HUDEP-2 (cell line): Measurements from ENCODE around the gene GART.

Experiments used
- DNase-seq, 76 experiments: peaks; one replicate each; lab custom pipeline; 2025; ENCODE audit not compliant: unreplicated experiment in 76 of 76; lab: John Stamatoyannopoulos, UW

GART gene

DNA sequence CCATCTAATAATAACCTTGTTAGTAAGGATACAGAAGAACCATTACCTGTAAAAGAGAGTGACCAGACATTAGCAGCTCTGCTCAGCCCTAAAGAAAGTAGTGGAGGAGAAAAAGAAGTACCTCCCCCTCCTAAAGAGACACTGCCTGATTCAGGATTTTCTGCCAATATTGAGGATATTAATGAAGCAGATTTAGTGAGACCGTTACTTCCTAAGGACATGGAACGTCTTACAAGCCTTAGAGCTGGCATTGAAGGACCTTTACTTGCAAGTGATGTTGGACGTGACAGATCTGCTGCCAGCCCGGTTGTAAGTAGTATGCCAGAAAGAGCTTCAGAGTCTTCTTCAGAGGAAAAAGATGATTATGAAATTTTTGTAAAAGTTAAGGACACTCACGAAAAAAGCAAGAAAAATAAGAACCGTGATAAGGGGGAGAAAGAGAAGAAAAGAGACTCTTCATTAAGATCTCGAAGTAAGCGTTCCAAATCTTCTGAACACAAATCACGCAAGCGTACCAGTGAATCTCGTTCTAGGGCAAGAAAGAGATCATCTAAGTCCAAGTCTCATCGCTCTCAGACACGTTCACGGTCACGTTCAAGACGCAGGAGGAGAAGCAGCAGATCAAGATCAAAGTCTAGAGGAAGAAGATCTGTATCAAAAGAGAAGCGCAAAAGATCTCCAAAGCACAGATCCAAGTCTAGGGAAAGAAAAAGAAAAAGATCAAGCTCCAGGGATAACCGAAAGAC, 12.5 kb upstream of the GART start:
- DNase-seq: no peak

DNA sequence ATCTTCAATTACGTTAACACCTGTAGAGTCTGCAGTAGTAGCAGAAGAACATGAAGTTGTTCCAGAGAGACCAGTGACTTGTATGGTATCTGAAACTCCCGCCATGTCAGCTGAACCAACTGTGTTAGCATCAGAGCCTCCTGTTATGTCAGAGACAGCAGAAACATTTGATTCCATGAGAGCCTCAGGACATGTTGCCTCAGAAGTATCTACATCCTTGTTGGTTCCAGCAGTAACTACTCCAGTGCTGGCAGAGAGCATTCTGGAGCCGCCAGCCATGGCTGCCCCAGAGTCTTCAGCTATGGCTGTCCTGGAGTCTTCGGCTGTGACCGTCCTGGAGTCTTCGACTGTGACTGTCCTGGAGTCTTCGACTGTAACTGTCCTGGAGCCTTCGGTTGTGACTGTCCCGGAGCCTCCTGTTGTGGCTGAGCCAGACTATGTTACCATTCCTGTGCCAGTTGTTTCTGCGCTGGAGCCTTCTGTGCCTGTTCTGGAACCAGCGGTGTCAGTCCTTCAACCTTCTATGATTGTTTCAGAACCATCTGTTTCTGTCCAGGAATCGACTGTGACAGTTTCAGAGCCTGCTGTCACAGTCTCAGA, 11.2 kb upstream of the GART start:
- DNase-seq: no peak

DNA sequence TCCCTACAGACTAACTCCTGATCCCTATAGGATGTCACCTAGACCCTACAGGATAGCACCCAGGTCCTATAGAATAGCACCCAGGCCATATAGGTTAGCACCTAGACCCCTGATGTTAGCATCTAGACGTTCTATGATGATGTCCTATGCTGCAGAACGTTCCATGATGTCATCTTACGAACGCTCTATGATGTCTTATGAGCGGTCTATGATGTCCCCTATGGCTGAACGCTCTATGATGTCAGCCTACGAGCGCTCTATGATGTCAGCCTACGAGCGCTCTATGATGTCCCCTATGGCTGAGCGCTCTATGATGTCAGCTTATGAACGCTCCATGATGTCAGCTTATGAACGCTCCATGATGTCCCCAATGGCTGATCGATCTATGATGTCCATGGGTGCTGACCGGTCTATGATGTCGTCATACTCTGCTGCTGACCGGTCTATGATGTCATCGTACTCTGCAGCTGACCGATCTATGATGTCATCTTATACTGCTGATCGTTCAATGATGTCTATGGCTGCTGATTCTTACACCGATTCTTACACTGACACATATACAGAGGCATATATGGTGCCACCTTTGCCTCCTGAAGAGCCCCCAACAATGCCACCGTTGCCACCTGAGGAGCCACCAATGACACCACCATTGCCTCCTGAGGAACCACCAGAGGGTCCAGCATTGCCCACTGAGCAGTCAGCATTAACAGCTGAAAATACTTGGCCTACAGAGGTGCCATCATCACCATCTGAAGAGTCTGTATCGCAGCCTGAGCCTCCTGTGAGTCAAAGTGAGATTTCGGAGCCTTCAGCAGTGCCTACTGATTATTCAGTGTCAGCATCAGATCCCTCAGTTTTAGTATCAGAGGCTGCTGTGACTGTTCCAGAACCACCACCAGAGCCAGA, 10.4 kb upstream of the GART start:
- no peak for DNase-seq

DNA sequence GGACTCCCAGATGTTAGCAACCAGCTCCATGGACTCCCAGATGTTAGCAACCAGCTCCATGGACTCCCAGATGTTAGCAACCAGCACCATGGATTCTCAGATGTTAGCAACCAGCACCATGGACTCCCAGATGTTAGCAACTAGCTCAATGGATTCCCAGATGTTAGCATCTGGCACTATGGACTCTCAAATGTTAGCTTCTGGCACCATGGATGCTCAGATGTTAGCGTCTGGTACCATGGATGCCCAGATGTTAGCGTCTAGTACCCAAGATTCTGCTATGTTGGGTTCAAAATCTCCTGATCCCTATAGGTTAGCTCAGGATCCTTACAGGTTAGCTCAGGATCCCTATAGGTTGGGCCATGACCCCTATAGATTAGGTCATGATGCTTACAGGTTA, 9.7 kb upstream of the GART start:
- DNase-seq: no peak

DNA sequence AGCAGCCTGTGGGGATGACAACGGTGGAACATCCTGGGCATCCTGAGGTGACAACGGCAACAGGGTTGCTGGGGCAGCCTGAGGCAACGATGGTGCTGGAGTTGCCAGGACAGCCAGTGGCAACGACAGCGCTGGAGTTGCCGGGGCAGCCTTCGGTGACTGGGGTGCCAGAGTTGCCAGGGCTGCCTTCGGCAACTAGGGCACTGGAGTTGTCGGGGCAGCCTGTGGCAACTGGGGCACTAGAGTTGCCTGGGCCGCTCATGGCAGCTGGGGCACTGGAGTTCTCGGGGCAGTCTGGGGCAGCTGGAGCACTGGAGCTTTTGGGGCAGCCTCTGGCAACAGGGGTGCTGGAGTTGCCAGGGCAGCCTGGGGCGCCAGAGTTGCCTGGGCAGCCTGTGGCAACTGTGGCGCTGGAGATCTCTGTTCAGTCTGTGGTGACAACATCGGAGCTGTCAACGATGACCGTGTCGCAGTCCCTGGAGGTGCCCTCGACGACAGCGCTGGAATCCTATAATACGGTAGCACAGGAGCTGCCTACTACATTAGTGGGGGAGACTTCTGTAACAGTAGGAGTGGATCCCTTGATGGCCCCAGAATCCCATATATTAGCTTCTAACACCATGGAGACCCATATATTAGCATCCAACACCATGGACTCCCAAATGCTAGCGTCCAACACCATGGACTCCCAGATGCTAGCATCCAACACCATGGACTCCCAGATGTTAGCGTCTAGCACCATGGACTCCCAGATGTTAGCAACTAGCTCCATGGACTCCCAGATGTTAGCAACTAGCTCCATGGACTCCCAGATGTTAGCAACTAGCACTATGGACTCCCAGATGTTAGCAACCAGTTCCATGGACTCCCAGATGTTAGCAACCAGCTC, 9.1 kb upstream of the GART start:
- DNase-seq: no peak

DNA sequence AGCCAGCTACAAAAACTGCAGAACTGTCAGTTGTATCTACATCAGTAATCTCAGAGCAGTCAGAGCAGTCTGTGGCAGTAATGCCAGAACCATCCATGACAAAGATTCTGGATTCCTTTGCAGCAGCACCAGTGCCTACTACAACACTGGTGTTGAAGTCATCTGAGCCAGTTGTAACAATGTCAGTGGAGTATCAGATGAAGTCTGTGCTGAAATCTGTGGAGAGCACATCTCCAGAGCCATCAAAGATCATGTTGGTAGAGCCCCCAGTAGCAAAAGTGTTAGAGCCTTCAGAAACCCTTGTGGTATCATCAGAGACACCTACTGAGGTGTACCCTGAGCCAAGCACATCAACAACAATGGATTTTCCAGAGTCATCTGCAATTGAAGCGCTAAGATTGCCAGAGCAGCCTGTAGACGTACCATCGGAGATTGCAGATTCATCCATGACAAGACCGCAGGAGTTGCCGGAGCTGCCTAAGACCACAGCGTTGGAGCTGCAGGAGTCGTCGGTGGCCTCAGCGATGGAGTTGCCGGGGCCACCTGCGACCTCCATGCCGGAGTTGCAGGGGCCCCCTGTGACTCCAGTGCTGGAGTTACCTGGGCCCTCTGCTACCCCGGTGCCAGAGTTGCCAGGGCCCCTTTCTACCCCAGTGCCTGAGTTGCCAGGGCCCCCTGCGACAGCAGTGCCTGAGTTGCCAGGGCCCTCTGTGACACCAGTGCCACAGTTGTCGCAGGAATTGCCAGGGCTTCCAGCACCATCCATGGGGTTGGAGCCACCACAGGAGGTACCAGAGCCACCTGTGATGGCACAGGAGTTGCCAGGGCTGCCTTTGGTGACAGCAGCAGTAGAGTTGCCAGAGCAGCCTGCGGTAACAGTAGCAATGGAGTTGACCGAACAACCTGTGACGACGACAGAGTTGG, 8.2 kb upstream of the GART start:
- no peak for DNase-seq

DNA sequence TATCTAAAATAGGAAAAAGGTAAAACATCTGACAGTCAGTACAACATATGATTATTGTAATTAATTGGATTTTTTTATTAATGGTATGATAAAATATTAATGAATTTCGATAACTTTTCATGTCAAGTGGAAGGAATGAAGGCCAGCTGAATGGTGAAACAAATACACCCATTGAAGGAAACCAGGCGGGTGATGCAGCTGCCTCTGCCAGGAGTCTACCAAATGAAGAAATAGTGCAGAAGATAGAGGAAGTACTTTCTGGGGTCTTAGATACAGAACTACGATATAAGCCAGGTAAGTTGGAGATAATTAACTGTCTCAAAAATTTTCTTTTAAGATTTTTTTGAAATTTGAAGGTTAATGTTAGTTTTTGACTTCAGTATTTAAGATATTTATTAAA, 4.2 kb upstream of the GART start:
- no peak for DNase-seq

DNA sequence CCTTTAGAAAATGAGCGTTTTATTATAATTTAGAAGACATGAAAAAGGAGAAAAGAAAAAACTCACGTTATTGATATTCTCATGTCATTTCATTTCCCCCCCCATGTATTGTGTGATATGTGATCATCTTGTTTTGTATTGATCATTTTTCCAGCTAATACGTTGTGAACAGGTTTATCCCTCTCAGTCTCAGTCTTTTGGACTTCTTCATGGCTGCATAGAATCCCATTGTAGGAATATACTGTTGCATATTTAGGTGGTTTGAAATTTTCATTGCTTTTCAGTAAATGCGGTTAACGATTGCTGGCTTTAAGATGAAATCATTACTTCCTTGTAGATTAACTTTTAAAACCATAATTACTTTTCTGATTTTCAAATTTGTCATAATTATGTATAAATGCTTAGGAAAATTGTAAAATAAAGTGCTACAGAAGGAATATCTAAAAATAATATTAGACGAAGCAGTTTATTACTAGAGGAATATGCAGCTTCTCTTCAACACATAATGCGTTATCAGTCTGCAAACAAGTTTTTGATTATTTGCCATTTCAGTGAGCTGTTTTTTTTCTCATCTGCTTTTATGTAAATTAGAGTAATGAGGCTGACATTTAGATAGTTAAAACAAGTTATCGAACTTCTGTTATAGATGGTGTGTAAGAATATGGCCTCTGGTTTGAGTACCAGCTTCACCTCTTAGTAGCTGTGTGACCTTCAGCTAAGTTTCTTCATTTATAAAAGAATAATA, 2.7 kb upstream of the GART start:
- DNase-seq: peak in 2 of 76 experiments; percentile 21 to 23

DNA sequence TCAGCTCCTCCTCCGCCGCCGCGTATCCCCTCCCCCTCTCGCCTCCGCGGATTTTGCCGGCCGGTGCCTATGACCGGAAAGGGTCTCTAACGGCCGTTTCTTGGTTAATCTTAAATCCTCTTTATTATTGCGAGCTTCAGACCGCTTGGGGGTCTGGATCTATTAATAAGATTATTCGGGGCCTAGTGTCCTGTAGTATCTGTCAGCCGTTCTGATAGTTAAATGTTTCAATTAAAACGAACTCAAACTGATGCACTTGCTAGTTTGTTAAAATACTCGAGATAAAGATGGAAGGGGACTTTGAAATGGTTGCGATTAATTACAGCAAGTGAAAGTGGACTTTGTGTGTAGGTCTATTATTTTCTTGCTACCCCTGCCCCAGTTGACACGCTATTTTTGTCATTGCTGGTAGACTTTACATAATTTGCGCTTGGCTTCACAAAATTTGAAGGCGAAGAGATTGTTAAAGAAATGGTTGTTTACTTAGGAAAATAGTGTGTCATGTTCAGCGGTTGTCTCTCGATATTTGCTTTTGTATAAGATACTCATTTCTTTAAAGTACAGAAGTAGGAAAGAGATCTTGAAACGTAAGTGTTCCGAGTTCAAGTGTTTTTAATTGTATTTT, 1.7 kb upstream of the GART start:
- peak in 45 of 76 experiments; percentile 11 to 83 (median 67) for DNase-seq

DNA sequence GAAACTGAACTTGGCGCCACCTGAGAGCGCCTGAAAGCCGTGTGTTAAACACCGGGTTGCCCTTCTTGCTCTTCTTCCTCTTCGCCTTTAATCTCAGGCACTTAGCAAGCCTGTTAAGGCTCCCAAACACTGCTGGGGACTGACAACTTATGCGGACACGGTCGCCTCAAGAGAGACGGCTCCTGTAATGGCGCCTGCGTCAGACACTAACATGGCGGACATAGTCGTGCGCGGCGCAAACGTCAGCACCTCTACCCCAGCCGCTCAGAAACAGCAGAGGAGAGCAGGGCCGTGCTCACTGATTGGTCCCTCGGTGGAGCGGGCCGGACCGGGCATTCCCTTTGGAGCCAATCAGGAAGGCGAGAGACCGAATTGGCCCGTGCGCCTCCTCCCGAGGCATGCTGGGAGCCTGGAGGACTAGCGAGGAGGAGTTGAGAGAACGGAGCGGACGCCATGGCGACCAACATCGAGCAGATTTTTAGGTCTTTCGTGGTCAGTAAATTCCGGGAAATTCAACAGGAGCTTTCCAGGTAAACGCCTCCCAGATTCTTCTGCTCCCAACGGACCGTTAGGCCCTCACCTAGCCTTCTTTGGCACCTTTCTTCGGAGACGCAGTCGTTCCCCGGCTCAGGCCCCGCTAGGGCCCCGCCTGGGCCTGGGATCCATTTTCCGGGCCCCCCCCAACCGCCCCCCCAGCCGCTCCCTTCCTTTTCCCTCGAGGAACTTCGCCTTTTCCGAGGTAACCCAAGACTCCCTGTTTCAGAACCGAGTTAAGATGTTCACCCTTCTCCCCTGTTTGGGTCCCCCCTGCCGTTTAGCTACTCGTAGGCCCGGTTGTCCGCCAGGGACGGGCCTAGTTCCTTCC, 955 bp upstream of the GART start, which contains the start of gene SON:
SON (plus strand) TSS at position 399 of the 865 bp plus-strand sequence; CDS start at position 454, 55 bp downstream.
- peak; percentile 58 to 100 (median 99) for DNase-seq

DNA sequence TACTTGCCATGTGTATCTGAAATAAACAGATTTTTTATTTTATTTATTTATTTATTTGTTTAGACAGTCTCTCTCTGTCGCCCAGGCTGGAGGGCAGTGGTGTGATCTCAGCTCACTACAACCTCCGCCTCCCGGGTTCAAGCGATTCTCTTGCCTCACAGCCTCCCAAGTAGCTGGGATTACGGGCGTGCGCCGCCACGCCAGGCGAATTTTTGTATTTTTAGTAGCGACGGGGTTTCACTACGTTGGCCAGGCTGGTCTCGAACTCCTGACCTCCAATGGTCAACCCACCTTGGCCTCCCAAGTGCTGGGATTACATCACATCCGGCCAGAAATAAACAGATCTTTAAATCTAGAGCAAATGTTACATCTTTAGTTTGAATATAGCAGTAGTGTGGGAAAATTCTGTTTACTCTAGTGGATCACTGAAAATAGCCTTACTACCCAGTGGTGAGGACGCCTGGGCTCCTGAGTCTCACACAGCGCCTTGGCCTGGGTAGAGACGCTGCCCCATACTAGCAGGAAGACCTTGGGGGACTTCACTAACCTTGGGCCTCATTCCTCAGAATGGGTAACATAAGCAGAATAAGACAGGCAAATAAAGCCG, 709 bp downstream of the GART start:
- DNase-seq: peak in 26 of 76 experiments; percentile 6 to 57 (median 30)

DNA sequence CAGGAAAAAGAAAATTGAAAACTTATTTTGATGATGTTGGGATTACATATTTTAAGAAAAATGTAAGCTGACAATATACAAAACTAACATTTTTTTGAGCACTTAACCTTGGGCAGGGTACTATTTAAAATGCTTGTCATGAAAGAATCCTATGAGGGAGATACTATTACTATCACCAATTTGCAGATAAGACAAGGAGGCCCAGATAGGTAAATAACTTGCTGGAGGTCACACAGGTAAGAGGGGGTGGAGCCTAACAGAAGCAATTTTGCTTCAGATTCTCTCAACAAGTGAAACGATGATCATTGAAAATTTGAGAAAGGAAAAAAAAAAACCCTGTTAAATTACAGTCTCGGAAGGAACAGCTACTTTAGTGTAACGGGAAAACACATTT, 1.2 kb downstream of the GART start:
- DNase-seq: peak in 1 of 76 experiments; percentile 22

DNA sequence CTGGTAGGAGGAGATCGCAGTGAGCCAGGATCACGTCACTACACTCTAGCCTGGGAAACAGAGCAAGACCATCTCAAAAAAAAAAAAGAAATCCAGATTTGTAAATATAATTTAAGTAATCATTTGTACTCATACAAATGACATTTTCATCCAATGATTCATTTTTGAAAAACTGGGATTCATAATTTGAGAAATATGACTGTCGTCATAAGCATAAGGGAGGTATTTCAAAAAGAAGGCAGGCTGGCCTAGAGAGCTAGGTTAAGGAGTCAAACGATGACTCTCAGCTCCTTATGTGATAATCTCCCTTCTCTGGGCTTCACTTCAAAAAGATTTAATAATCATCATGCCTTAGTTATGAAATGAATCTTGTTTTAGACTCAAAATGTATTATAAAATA, 2.3 kb downstream of the GART start:
- no peak for DNase-seq

DNA sequence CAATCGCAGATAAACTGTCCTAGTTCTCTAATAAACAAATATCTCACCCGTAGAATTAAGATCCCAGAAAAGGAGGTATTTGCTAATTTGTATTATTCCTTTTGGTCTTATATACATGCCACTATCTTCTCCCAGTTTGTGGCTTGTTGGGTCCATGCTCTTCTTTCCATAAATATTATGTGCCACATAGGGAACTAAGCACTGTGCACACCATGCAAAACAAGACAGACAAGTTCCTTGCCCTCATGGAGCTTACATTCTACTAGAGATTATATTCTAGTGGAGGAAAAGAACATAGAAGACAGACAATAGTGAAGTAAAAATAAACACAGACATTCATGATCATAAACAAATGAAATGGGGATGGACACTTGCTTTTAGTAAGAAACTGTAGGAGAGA, 4.7 kb downstream of the GART start:
- DNase-seq: no peak

DNA sequence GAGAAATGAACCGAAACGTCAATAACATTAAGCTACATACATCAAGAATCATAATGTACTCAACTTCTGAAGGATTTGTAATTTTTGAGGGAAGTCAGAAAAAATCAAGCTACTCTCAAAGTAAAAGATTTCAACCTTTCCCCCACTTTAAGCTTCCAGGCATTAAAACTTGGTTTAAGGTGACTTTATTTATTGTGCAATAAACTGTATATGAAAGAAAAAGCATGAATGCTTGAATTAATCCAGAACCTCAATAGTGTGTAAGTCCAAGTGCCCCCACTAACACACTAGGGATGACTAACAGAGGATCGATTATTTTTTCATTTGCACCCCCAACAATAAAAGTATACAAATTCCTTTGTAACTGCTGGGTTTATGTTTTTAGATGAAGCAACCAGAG, 10.9 kb downstream of the GART start:
- no peak for DNase-seq

DNA sequence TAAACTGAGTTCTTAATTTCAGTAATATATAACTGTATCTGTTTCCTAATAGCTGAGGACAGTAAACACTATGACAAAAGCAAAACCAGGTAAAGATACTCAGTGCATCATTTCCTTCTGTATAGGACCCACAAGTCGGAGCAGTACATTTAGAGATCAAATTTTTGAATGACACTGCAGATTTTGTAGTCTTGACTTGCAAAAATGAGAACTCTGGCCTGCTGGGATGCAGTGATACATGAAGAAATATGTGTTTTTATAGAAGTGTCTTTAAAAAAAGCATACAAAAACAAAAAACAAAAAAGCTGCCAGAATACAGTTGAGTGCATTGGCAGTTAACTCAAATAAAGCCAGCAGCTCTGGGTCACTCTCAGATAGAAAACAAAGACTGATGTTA, 19.0 kb downstream of the GART start:
- no peak for DNase-seq
